ENCODE data around the gene TTLL6.
"Not testable (repeated sequence)": the region's sequence is repeated elsewhere in the genome, so short reads cannot be mapped to it uniquely, and the experiment has no call there.

TTLL6 gene

GRCh38 chr17:48816774-48817590 is at the start of gene TTLL6:
Gene TTLL6 (minus strand): TSS chr17:48817229. CDS start chr17:48817072, 157 bp downstream.
- DNase-seq, result peak; percentile 96

GRCh38 chr17:48860456-48860855 is 43.4 kb upstream of the TTLL6 start:
- no peak for DNase-seq

GRCh38 chr17:48860034-48860433 is 43.0 kb upstream of the TTLL6 start:
- peak; percentile 18 for DNase-seq

- no peak for DNase-seq
Observed at GRCh38 chr17:48856122-48856821, 39.2 kb upstream of the TTLL6 start.

GRCh38 chr17:48854774-48855476 is 37.9 kb upstream of the TTLL6 start:
- DNase-seq, result no peak

GRCh38 chr17:48850792-48851323 is 33.8 kb upstream of the TTLL6 start:
- DNase-seq, result peak; percentile 29

- no peak for DNase-seq
Observed at GRCh38 chr17:48843187-48843900, 26.3 kb upstream of the TTLL6 start.

- DNase-seq, result no peak
Observed at GRCh38 chr17:48842746-48843145, 25.7 kb upstream of the TTLL6 start.

GRCh38 chr17:48841395-48841831 is 24.4 kb upstream of the TTLL6 start:
- no peak for DNase-seq

GRCh38 chr17:48840441-48840840 is 23.4 kb upstream of the TTLL6 start:
- no peak for DNase-seq

- not testable (repeated sequence) for DNase-seq
Observed at GRCh38 chr17:48837458-48837857, 20.4 kb upstream of the TTLL6 start.

GRCh38 chr17:48835971-48836370 is 18.9 kb upstream of the TTLL6 start:
- DNase-seq, result no peak

GRCh38 chr17:48834973-48835372 is 17.9 kb upstream of the TTLL6 start:
- no peak for DNase-seq

GRCh38 chr17:48831549-48831883 is 14.5 kb upstream of the TTLL6 start:
- DNase-seq, result no peak

GRCh38 chr17:48830840-48831548 is 14.0 kb upstream of the TTLL6 start, which contains the start of gene CALCOCO2:
Gene CALCOCO2 (plus strand): TSS chr17:48831035. CDS start chr17:48841708, 10,673 bp downstream.
- DNase-seq, result peak; percentile 99

GRCh38 chr17:48825446-48826381 is 8.7 kb upstream of the TTLL6 start:
- no peak for DNase-seq

- peak; percentile 36 for DNase-seq
Observed at GRCh38 chr17:48820936-48821335, 3.9 kb upstream of the TTLL6 start.

GRCh38 chr17:48819466-48819865 is 2.4 kb upstream of the TTLL6 start:
- DNase-seq, result no peak

GRCh38 chr17:48818361-48818841 is 1.4 kb upstream of the TTLL6 start:
- DNase-seq, result peak; percentile 51

GRCh38 chr17:48816438-48816773 is 623 bp downstream of the TTLL6 start:
- no peak for DNase-seq

GRCh38 chr17:48815311-48815710 is 1.7 kb downstream of the TTLL6 start:
- DNase-seq, result no peak

All from DMS53 (cell line).